HCT116 (cell line): ENCODE measurements around the gene ASCL1. TPM values are rescaled to one million over a fixed set of nuclear protein-coding genes. Genes with fewer than 3 reads are reported as not detected.

Experiments used
- ATAC-seq: fragments of 200-7000 bp; cut with Tn5 transposase; 2 replicates; pipeline ENCODE4 v1.9.1; 2020; ENCODE audit warnings: mild to moderate bottlenecking, moderate library complexity
- BruUV-seq: library from RNA; stranded (reverse); fragments of 400-500 nt; replicated peaks from 2 replicates; lab custom pipeline; 2021; lab: Mats Ljungman, UMichigan
- CTCF ChIA-PET: fragments of 300-600 bp; sonication (Branson Sonifier 250); formaldehyde crosslinking; loops from one replicate; lab custom pipeline; 2021; ENCODE audit warnings: antibody characterized with exemption; lab: Charles Lee
- POLR2A ChIA-PET: fragments of 300-600, 350-600 bp; sonication (Branson Sonifier 250); formaldehyde crosslinking; loops from one replicate; lab custom pipeline; 2021; ENCODE audit warnings: antibody characterized with exemption; lab: Charles Lee
- RAD21 ChIA-PET, 2 experiments: fragments of 300-600 bp; sonication (Branson Sonifier 250); formaldehyde crosslinking; loops; one replicate each; lab custom pipeline; 2023; ENCODE audit warnings: low total read pairs in 2 of 2; ENCODE audit not compliant: uncharacterized antibody in 2 of 2, unreplicated experiment in 2 of 2, low non-redundant PET in 1 of 2; lab: Charles Lee
- DNase-seq: peaks from one replicate; pipeline ENCODE4 v3.0.0-alpha.2; 2010; ENCODE audit warnings: low read depth, low spot score
- H2AFZ ChIP-seq: fragments of 200-600 bp; shearing (Covaris generic), sonication (generic); 2 replicates; pipeline ENCODE4 v1.6.1; 2017; ENCODE audit warnings: low read depth, mixed run types, mixed read lengths, antibody characterized with exemption, low read length; ENCODE audit not compliant: poor library complexity, severe bottlenecking
- H3K27ac ChIP-seq: 2 replicates; pipeline ENCODE4 v1.5.1; 2012; ENCODE audit warnings: low read depth, low read length
- H3K27me3 ChIP-seq: fragments of 200-600 bp; sonication (generic); 2 replicates; pipeline ENCODE4 v1.6.1; 2016; ENCODE audit warnings: mixed run types, low read length, mixed read lengths; ENCODE audit not compliant: insufficient read depth
- H3K36me3 ChIP-seq, 2 experiments: fragments of 200-500 bp in 1 of 2; fragments of 200-600 bp in 1 of 2; sonication (Bioruptor generic) in 1 of 2; sonication (generic) in 1 of 2; 2 replicates each; pipeline versions ENCODE4 v1.5.1 to v1.6.1; 2014 to 2016; ENCODE audit warnings: low read length in 2 of 2, inconsistent platforms in 1 of 2, mixed read lengths in 1 of 2, mixed run types in 1 of 2; ENCODE audit not compliant: insufficient read depth in 2 of 2, control insufficient read depth in 1 of 2
- H3K4me1 ChIP-seq, 2 experiments: fragments of 200-600 bp in 1 of 2; sonication (generic) in 1 of 2; 2 replicates each; pipeline versions ENCODE4 v1.5.1 to v1.6.1; 2012 to 2017; ENCODE audit warnings: low read length in 2 of 2, inconsistent platforms in 1 of 2, mild to moderate bottlenecking in 1 of 2, mixed read lengths in 1 of 2, mixed run types in 1 of 2, moderate library complexity in 1 of 2; ENCODE audit not compliant: insufficient read depth in 2 of 2, control insufficient read depth in 1 of 2
- H3K4me2 ChIP-seq: fragments of 200-600 bp; sonication (generic); 2 replicates; pipeline ENCODE4 v1.6.1; 2017; ENCODE audit warnings: mixed run types, low read length, mixed read lengths
- H3K4me3 ChIP-seq, 2 experiments: fragments of 200-600 bp in 1 of 2; sonication (generic) in 1 of 2; replicated peaks in 1 of 2; 2 replicates each; pipeline ENCODE4 v1.5.1; 2011 to 2016; ENCODE audit warnings: low read length in 2 of 2, control low read depth in 1 of 2, low read depth in 1 of 2, mild to moderate bottlenecking in 1 of 2, mixed read lengths in 1 of 2, mixed run types in 1 of 2
- H3K79me2 ChIP-seq: fragments of 200-600 bp; sonication (generic); 2 replicates; pipeline ENCODE4 v1.6.1; 2017; ENCODE audit warnings: mild to moderate bottlenecking, mixed run types, low read length, moderate library complexity, mixed read lengths; ENCODE audit not compliant: insufficient read depth
- H3K9ac ChIP-seq: fragments of 200-600 bp; sonication (generic); 2 replicates; pipeline ENCODE4 v1.6.1; 2016; ENCODE audit warnings: low read length, mixed read lengths
- H3K9me2 ChIP-seq: fragments of 200-600 bp; sonication (generic), shearing (Covaris generic); 2 replicates; pipeline ENCODE4 v1.6.1; 2017; ENCODE audit warnings: mixed run types, mild to moderate bottlenecking, moderate library complexity; ENCODE audit not compliant: insufficient read depth
- H3K9me3 ChIP-seq, 2 experiments: fragments of 200-500 bp in 1 of 2; fragments of 200-600 bp in 1 of 2; sonication (Bioruptor generic) in 1 of 2; sonication (generic) in 1 of 2; 2 replicates each; pipeline ENCODE4 v1.6.1; 2014 to 2017; ENCODE audit warnings: low read length in 2 of 2, mixed read lengths in 2 of 2, inconsistent platforms in 1 of 2, low read depth in 1 of 2, mild to moderate bottlenecking in 1 of 2, mixed run types in 1 of 2, moderate library complexity in 1 of 2; ENCODE audit not compliant: control insufficient read depth in 1 of 2, insufficient read depth in 1 of 2
- H4K20me1 ChIP-seq: fragments of 200-600 bp; sonication (generic), shearing (Covaris generic); 2 replicates; pipeline ENCODE4 v1.6.1; 2017; ENCODE audit warnings: mixed run types, mild to moderate bottlenecking, moderate library complexity; ENCODE audit not compliant: insufficient read depth
- EZH2 ChIP-seq: fragments of 200-600 bp; sonication (generic); IDR thresholded peaks from 2 replicates; pipeline ENCODE4 v1.6.1; 2017; ENCODE audit warnings: antibody characterized with exemption, mixed run types
- FOSL1 ChIP-seq: IDR thresholded peaks from 2 replicates; pipeline ENCODE4 v1.6.1; 2012; ENCODE audit warnings: low read depth
- JUND ChIP-seq: IDR thresholded peaks from 2 replicates; pipeline ENCODE4 v1.6.1; 2012
- MAX ChIP-seq: IDR thresholded peaks from 2 replicates; pipeline ENCODE4 v1.6.1; 2012
- POLR2A ChIP-seq: IDR thresholded peaks from 2 replicates; pipeline ENCODE4 v1.7.0; 2011; ENCODE audit warnings: borderline replicate concordance; ENCODE audit not compliant: insufficient read depth, insufficient read length; ENCODE audit errors: extremely low read depth
- RAD21 ChIP-seq: IDR thresholded peaks from 2 replicates; pipeline ENCODE4 v1.6.1; 2012; ENCODE audit warnings: low read depth, mild to moderate bottlenecking
- SIN3A ChIP-seq: IDR thresholded peaks from 2 replicates; pipeline ENCODE4 v1.6.1; 2012; ENCODE audit warnings: low read depth
- TCF7L2 ChIP-seq: IDR thresholded peaks from 2 replicates; pipeline ENCODE4 v1.7.0; 2011; ENCODE audit warnings: borderline replicate concordance, inconsistent platforms; ENCODE audit not compliant: insufficient read depth, insufficient read length; ENCODE audit errors: extremely low read depth
- ZBTB33 ChIP-seq: IDR thresholded peaks from 2 replicates; pipeline ENCODE4 v1.6.1; 2011; ENCODE audit warnings: mild to moderate bottlenecking, low read length, moderate library complexity; ENCODE audit not compliant: insufficient replicate concordance; ENCODE audit errors: extremely low read depth
- ZNF274 ChIP-seq: fragments of 200-500 bp; sonication (Bioruptor generic); IDR thresholded peaks from 2 replicates; pipeline ENCODE4 v1.6.1; 2014; ENCODE audit warnings: mild to moderate bottlenecking, low read depth, low read length, inconsistent platforms
- intact Hi-C: fragments of 100-400 bp; cut with micrococcal nuclease; formaldehyde crosslinking; loops from 2 replicates; pipeline ENCODE4 v1.10.0; 2022
- total RNA-seq: library from RNA; stranded (reverse); gene quantifications from one replicate; pipeline ENCODE4 v1.2.1, GENCODE V29; 2021; ENCODE audit not compliant: unreplicated experiment
- TF ChIP-seq, protein P1 (sequence below): IDR thresholded peaks from 2 replicates; pipeline ENCODE4 v1.6.1; 2012
- TF ChIP-seq, protein P2 (sequence below): IDR thresholded peaks from 2 replicates; pipeline ENCODE4 v1.6.1; 2012; ENCODE audit warnings: low read depth

Gene ASCL1
- total RNA-seq, 1 experiment from 2014 or later: not detected

DNA sequence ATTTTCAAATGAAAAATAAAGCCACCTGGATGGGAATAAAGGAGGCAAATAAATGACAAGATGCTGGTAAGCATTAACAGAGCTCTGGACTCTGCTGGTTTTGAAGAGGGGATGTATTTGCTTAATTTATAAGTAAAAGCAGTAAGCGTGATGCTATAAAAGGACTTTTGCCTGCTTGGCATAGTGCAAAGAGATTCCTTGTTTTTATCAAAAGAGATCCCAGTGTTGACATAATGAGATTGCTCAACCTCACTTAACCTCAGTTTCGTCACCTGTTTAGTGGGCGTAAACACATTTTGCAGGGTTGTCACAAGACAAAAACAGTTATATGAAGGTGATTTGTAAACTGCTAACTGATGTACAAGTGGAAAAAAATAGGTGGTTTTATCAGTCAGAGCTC is 13.8 kb downstream of the ASCL1 start:
- POLR2A ChIA-PET: no interaction called here
- H4K20me1 ChIP-seq: no peaks in the 10 kb centered on the region
- H3K9ac ChIP-seq: no peak overlapping the region
- no peaks in the 10 kb centered on the region for H3K4me1 ChIP-seq
- H3K4me2 ChIP-seq: no peak overlapping the region
- no peak overlapping the region for H2AFZ ChIP-seq
- no peaks in the 10 kb centered on the region; a peak in 1 of 4 replicates for H3K36me3 ChIP-seq
- ATAC-seq (no peak), DNase-seq (no peak)
- no peak overlapping the region for H3K27ac ChIP-seq
- TF ChIP-seq JUND (no peak), TCF7L2 (no peak), FOSL1 (no peak), SIN3A (no peak), POLR2A (no peak), ZBTB33 (no peak), MAX (no peak), RAD21 (no peak), EZH2 (no peak), ZNF274 (no peak)
- TF ChIP-seq, protein P1, sequence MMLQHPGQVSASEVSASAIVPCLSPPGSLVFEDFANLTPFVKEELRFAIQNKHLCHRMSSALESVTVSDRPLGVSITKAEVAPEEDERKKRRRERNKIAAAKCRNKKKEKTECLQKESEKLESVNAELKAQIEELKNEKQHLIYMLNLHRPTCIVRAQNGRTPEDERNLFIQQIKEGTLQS: no peak
- TF ChIP-seq, protein P2, sequence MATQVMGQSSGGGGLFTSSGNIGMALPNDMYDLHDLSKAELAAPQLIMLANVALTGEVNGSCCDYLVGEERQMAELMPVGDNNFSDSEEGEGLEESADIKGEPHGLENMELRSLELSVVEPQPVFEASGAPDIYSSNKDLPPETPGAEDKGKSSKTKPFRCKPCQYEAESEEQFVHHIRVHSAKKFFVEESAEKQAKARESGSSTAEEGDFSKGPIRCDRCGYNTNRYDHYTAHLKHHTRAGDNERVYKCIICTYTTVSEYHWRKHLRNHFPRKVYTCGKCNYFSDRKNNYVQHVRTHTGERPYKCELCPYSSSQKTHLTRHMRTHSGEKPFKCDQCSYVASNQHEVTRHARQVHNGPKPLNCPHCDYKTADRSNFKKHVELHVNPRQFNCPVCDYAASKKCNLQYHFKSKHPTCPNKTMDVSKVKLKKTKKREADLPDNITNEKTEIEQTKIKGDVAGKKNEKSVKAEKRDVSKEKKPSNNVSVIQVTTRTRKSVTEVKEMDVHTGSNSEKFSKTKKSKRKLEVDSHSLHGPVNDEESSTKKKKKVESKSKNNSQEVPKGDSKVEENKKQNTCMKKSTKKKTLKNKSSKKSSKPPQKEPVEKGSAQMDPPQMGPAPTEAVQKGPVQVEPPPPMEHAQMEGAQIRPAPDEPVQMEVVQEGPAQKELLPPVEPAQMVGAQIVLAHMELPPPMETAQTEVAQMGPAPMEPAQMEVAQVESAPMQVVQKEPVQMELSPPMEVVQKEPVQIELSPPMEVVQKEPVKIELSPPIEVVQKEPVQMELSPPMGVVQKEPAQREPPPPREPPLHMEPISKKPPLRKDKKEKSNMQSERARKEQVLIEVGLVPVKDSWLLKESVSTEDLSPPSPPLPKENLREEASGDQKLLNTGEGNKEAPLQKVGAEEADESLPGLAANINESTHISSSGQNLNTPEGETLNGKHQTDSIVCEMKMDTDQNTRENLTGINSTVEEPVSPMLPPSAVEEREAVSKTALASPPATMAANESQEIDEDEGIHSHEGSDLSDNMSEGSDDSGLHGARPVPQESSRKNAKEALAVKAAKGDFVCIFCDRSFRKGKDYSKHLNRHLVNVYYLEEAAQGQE: no peak
- no peaks in the 10 kb centered on the region for H3K9me2 ChIP-seq
- no peak overlapping the region for H3K4me3 ChIP-seq
- H3K27me3 ChIP-seq: peaks cover 45% of the 10 kb centered on the region
- BruUV-seq: no TSS peak
- CTCF ChIA-PET: no interaction called here
- H3K79me2 ChIP-seq: no peaks in the 10 kb centered on the region
- RAD21 ChIA-PET: no interaction called here
- H3K9me3 ChIP-seq: no peaks in the 10 kb centered on the region
- intact Hi-C loops: no loop called here
